PC-3 (cell line): ENCODE data around the gene PRR16. TPM values are rescaled to one million over a fixed set of nuclear protein-coding genes. Genes with fewer than 3 reads are reported as not detected.

Experiments used
- ATAC-seq: fragments of 200-7000 bp; cut with Tn5 transposase; 2 replicates; pipeline ENCODE4 v1.9.1; 2020; ENCODE audit warnings: mild to moderate bottlenecking, moderate library complexity
- BruUV-seq: library from RNA; stranded (reverse); fragments of 400-500 nt; replicated peaks from 2 replicates; lab custom pipeline; 2021; lab: Mats Ljungman, UMichigan
- CTCF ChIA-PET: fragments of 300-600 bp; sonication (Branson Sonifier 250); formaldehyde crosslinking; loops from one replicate; lab custom pipeline; 2022; ENCODE audit warnings: antibody characterized with exemption; lab: Charles Lee
- POLR2A ChIA-PET: fragments of 300-600 bp; sonication (Branson Sonifier 250); formaldehyde crosslinking; loops from one replicate; lab custom pipeline; 2022; ENCODE audit warnings: antibody characterized with exemption; ENCODE audit not compliant: unreplicated experiment; lab: Charles Lee
- DNase-seq: peaks from one replicate; pipeline ENCODE4 v3.0.0-alpha.2; 2015
- H2AFZ ChIP-seq: fragments of 300-600 bp; sonication (generic); 2 replicates; pipeline ENCODE4 v1.6.0; 2016; ENCODE audit warnings: antibody characterized with exemption, low read length
- H3F3A ChIP-seq: fragments of 300-600 bp; sonication (generic); one replicate; pipeline ENCODE4 v1.6.0; 2017; ENCODE audit warnings: antibody characterized with exemption, low read length, control low read depth, mild to moderate bottlenecking; ENCODE audit not compliant: unreplicated experiment
- H3K27ac ChIP-seq: fragments of 300-600 bp; sonication (generic); 2 replicates; pipeline ENCODE4 v1.5.1; 2016; ENCODE audit warnings: mild to moderate bottlenecking, low read length
- H3K27me3 ChIP-seq: fragments of 300-600 bp; sonication (generic); 2 replicates; pipeline ENCODE4 v1.6.1; 2016; ENCODE audit warnings: low read length, mixed read lengths
- H3K36me3 ChIP-seq: fragments of 300-600 bp; sonication (generic); 2 replicates; pipeline ENCODE4 v1.6.1; 2016; ENCODE audit warnings: low read depth, mixed run types, low read length, mixed read lengths
- H3K4me1 ChIP-seq: fragments of 300-600 bp; sonication (generic); 2 replicates; pipeline ENCODE4 v1.5.1; 2016; ENCODE audit warnings: low read length; ENCODE audit not compliant: insufficient read depth
- H3K4me2 ChIP-seq: fragments of 300-600 bp; sonication (generic); 2 replicates; pipeline ENCODE4 v1.6.0; 2016; ENCODE audit warnings: low read length
- H3K4me3 ChIP-seq: fragments of 300-600 bp; sonication (generic); 2 replicates; pipeline ENCODE4 v1.5.1; 2016; ENCODE audit warnings: mild to moderate bottlenecking, low read length, mixed read lengths
- H3K79me2 ChIP-seq: fragments of 300-600 bp; sonication (generic); 2 replicates; pipeline ENCODE4 v1.6.1; 2017; ENCODE audit warnings: low read length, mixed read lengths
- H3K9ac ChIP-seq: fragments of 300-600 bp; sonication (generic); 2 replicates; pipeline ENCODE4 v1.6.0; 2016; ENCODE audit warnings: mild to moderate bottlenecking, low read length
- H3K9me2 ChIP-seq: fragments of 300-600 bp; sonication (generic); replicated peaks from 2 replicates; pipeline ENCODE4 v1.6.1; 2016; ENCODE audit warnings: mixed run types, low read length, mixed read lengths
- H3K9me3 ChIP-seq: fragments of 300-600 bp; sonication (generic); 2 replicates; pipeline ENCODE4 v1.6.1; 2016; ENCODE audit warnings: low read length, mixed read lengths
- H4K20me1 ChIP-seq: fragments of 300-600 bp; sonication (generic); 2 replicates; pipeline ENCODE4 v1.6.1; 2016; ENCODE audit warnings: low read length, mixed read lengths
- CTCF ChIP-seq: fragments of 300-600 bp; sonication (generic); conservative IDR thresholded peaks from 2 replicates; pipeline ENCODE4 v1.5.1; 2017; ENCODE audit warnings: antibody characterized with exemption, low read depth, mild to moderate bottlenecking, low read length
- EZH2 ChIP-seq: fragments of 300-600 bp; sonication (generic); IDR thresholded peaks from one replicate; pipeline ENCODE4 v1.6.1; 2017; ENCODE audit warnings: antibody characterized with exemption, mild to moderate bottlenecking, low read length; ENCODE audit not compliant: unreplicated experiment
- EZH2phosphoT487 ChIP-seq: fragments of 300-600 bp; sonication (generic); IDR thresholded peaks from 2 replicates; pipeline ENCODE4 v1.6.1; 2018; ENCODE audit warnings: mild to moderate bottlenecking, antibody characterized with exemption, low read length, borderline replicate concordance
- intact Hi-C: fragments of 100-400 bp; cut with micrococcal nuclease; formaldehyde crosslinking; loops from 2 replicates; pipeline ENCODE4 v1.9.0; 2023
- total RNA-seq: library from RNA; depleted of rRNA; stranded (reverse); fragments of >200 nt; gene quantifications from 2 replicates; pipeline ENCODE4 v1.2.3, GENCODE V29; 2014

PRR16 gene
- total RNA-seq, 1 experiment from 2014 or later = 3.6 TPM

GRCh38 chr5:120703918-120704587, 240.0 kb downstream of the PRR16 start:
- Histone ChIP-seq H3K27ac (no peak overlapping the region), H3F3A (no peaks in the 10 kb centered on the region), H3K4me3 (no peak overlapping the region), H2AFZ (no peak overlapping the region), H3K27me3 (no peaks in the 10 kb centered on the region), H3K9me2 (no peaks in the 10 kb centered on the region), H4K20me1 (no peaks in the 10 kb centered on the region), H3K79me2 (no peaks in the 10 kb centered on the region), H3K36me3 (no peaks in the 10 kb centered on the region), H3K4me1 (no peaks in the 10 kb centered on the region), H3K4me2 (no peak overlapping the region), H3K9ac (no peak overlapping the region), H3K9me3 (no peaks in the 10 kb centered on the region)
- DNase-seq (no peak), ATAC-seq (no peak)
- intact Hi-C loops = no loop called here
- ChIA-PET CTCF (no interaction called here), POLR2A (interaction anchor here (0.6 kb wide), 1 partner anchor 630 kb away, joined by 3 read pairs; no protein-coding TSS in a partner anchor)
- BruUV-seq = no TSS peak
- TF ChIP-seq CTCF = no peak
- no peak for TF ChIP-seq EZH2phosphoT487
- no peak for TF ChIP-seq EZH2

- H3K9me3 ChIP-seq = no peaks in the 10 kb centered on the region
- ATAC-seq (no peak), DNase-seq (no peak)
- TF ChIP-seq EZH2phosphoT487 (no peak), CTCF (no peak), EZH2 (no peak)
- H3K36me3 ChIP-seq = no peaks in the 10 kb centered on the region
- no peak overlapping the region for H2AFZ ChIP-seq
- no peak overlapping the region for H3K4me2 ChIP-seq
- H3K79me2 ChIP-seq = no peaks in the 10 kb centered on the region
- H3K4me1 ChIP-seq = no peaks in the 10 kb centered on the region
- ChIA-PET POLR2A (no interaction called here), CTCF (no interaction called here)
- H3K9me2 ChIP-seq = no peaks in the 10 kb centered on the region
- no peak overlapping the region for H3K4me3 ChIP-seq
- intact Hi-C loops = no loop called here
- H3K27ac ChIP-seq = no peak overlapping the region
- no peak overlapping the region for H3K9ac ChIP-seq
- H3F3A ChIP-seq = no peaks in the 10 kb centered on the region
- no peaks in the 10 kb centered on the region for H4K20me1 ChIP-seq
- BruUV-seq = no TSS peak
- no peaks in the 10 kb centered on the region for H3K27me3 ChIP-seq
Observed at GRCh38 chr5:120706877-120707276, 242.8 kb downstream of the PRR16 start.

DNA sequence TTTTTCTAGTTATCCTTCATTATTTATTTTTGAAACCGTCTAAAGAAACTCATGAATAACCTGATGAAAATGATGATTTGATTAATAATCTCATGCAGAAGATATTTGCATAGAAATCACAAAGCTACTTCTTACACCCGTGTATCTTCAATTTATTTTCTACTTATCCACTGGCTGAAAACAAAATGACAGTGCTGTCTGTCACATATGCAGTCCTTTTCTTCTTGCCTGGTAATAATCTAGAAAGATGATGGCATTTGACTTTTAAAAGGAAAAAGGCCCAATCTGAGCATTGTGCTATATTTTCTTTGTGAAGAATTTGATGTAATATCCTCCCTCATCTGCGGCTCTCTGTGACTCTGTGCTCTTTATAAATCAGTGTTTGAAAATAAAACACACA, 253.3 kb downstream of the PRR16 start:
- Histone ChIP-seq H3K4me2 (no peak overlapping the region), H3K9me2 (no peaks in the 10 kb centered on the region), H3F3A (no peaks in the 10 kb centered on the region), H2AFZ (no peak overlapping the region), H3K4me1 (no peaks in the 10 kb centered on the region), H3K4me3 (no peak overlapping the region), H3K27ac (no peak overlapping the region), H3K79me2 (no peaks in the 10 kb centered on the region), H4K20me1 (no peaks in the 10 kb centered on the region), H3K9ac (no peak overlapping the region), H3K36me3 (no peaks in the 10 kb centered on the region), H3K9me3 (no peaks in the 10 kb centered on the region), H3K27me3 (no peaks in the 10 kb centered on the region)
- DNase-seq (no peak), ATAC-seq (no peak)
- BruUV-seq = no TSS peak
- ChIA-PET POLR2A (no interaction called here), CTCF (interaction anchor here (0.7 kb wide), 1 partner anchor 21 kb away, joined by 5 read pairs; no protein-coding TSS in a partner anchor)
- no peak for TF ChIP-seq CTCF
- TF ChIP-seq EZH2phosphoT487 = no peak
- TF ChIP-seq EZH2 = no peak
- intact Hi-C loops = no loop called here
